GM19467 (cell line): ENCODE measurements around the gene GASK1B.

Experiments used
- ATAC-seq: cut with Tn5 transposase; IDR thresholded peaks from one replicate; pipeline ENCODE4 v1.9.1; 2021; ENCODE audit warnings: mild to moderate bottlenecking, moderate library complexity; ENCODE audit not compliant: unreplicated experiment

Gene GASK1B

GRCh38 chr4:158189422-158189821 is 16.6 kb upstream of the GASK1B start:
- ATAC-seq: no peak

GRCh38 chr4:158186815-158187214 is 14.0 kb upstream of the GASK1B start:
- no peak for ATAC-seq

GRCh38 chr4:158182736-158183135 is 9.9 kb upstream of the GASK1B start:
- ATAC-seq: no peak

GRCh38 chr4:158181906-158182305 is 9.1 kb upstream of the GASK1B start:
- ATAC-seq: no peak

GRCh38 chr4:158179465-158179864 is 6.6 kb upstream of the GASK1B start:
- ATAC-seq: no peak

GRCh38 chr4:158176776-158177175 is 4.0 kb upstream of the GASK1B start:
- ATAC-seq: no peak

- no peak for ATAC-seq
Observed at GRCh38 chr4:158176108-158176507, 3.3 kb upstream of the GASK1B start.

- no peak for ATAC-seq
Observed at GRCh38 chr4:158170691-158171561, 1.9 kb downstream of the GASK1B start.

GRCh38 chr4:158169931-158170690 is 2.7 kb downstream of the GASK1B start:
- ATAC-seq: no peak

- ATAC-seq: no peak
Observed at GRCh38 chr4:158169506-158169905, 3.3 kb downstream of the GASK1B start.

- ATAC-seq: no peak
Observed at GRCh38 chr4:158168606-158169005, 4.2 kb downstream of the GASK1B start.

- ATAC-seq: no peak
Observed at GRCh38 chr4:158166701-158167100, 6.1 kb downstream of the GASK1B start.

- no peak for ATAC-seq
Observed at GRCh38 chr4:158164768-158165213, 8.0 kb downstream of the GASK1B start.

GRCh38 chr4:158163941-158164767 is 8.7 kb downstream of the GASK1B start:
- no peak for ATAC-seq

GRCh38 chr4:158162631-158163030 is 10.2 kb downstream of the GASK1B start:
- ATAC-seq: no peak

GRCh38 chr4:158161551-158162354 is 11.1 kb downstream of the GASK1B start:
- no peak for ATAC-seq

- no peak for ATAC-seq
Observed at GRCh38 chr4:158159718-158160094, 13.1 kb downstream of the GASK1B start.

- no peak for ATAC-seq
Observed at GRCh38 chr4:158159054-158159717, 13.6 kb downstream of the GASK1B start.

- ATAC-seq: no peak
Observed at GRCh38 chr4:158157412-158157811, 15.4 kb downstream of the GASK1B start.
